Choroid plexus epithelial cell (primary cell): Measurements from ENCODE around the gene MICU2.
"Not testable (repeated sequence)": the region's sequence is repeated elsewhere in the genome, so short reads cannot be mapped to it uniquely, and the experiment has no call there.

Experiments
- DNase-seq: peaks from one replicate; pipeline ENCODE4 v3.0.0-alpha.2; 2010; ENCODE audit warnings: low read depth
- H3K4me3 ChIP-seq: 2 replicates; pipeline ENCODE4 v1.5.1; 2011; ENCODE audit warnings: low read depth, mild to moderate bottlenecking, control low read depth, low read length, moderate library complexity
- CTCF ChIP-seq: conservative IDR thresholded peaks from 2 replicates; pipeline ENCODE4 v1.5.1; 2011; ENCODE audit warnings: low read depth, mild to moderate bottlenecking, control low read depth, inconsistent platforms, low read length, moderate library complexity

Gene MICU2

GRCh38 chr13:21595546-21595822, 8.5 kb downstream of the MICU2 start:
- no peak overlapping the region for H3K4me3 ChIP-seq
- no peak for TF ChIP-seq CTCF
- no peak for DNase-seq

- TF ChIP-seq CTCF, result no peak
- no peak for DNase-seq
- no peak overlapping the region for H3K4me3 ChIP-seq
These were observed 9.0 kb downstream of the MICU2 start for GRCh38 chr13:21594715-21595545.

GRCh38 chr13:21590665-21591456, 13.1 kb downstream of the MICU2 start:
- not testable (repeated sequence) for DNase-seq, H3K4me3 ChIP-seq

GRCh38 chr13:21590231-21590630, 13.7 kb downstream of the MICU2 start:
- no peak overlapping the region for H3K4me3 ChIP-seq
- no peak for TF ChIP-seq CTCF
- no peak for DNase-seq

GRCh38 chr13:21589510-21589909, 14.5 kb downstream of the MICU2 start:
- not testable (repeated sequence) for H3K4me3 ChIP-seq, DNase-seq

- peak; percentile 72 for DNase-seq
- H3K4me3 ChIP-seq, result not testable (repeated sequence)
These were observed 15.6 kb downstream of the MICU2 start for GRCh38 chr13:21588411-21588810.

- TF ChIP-seq CTCF, result no peak
- no peak for DNase-seq
- no peak overlapping the region for H3K4me3 ChIP-seq
These were observed 18.9 kb downstream of the MICU2 start for GRCh38 chr13:21584973-21585592.

GRCh38 chr13:21583478-21583877, 20.5 kb downstream of the MICU2 start:
- no peak for TF ChIP-seq CTCF
- H3K4me3 ChIP-seq, result no peak overlapping the region
- peak; percentile 83 for DNase-seq
